Activated T-cell treated with anti-CD3 and anti-CD28 coated beads, Interleukin-2, amount 50 U/mL, for 4 hours (primary cell): ENCODE data around the gene RUNX1. TPM values are rescaled to one million over a fixed set of nuclear protein-coding genes. Genes with fewer than 3 reads are reported as not detected.

Experiments
- ATAC-seq, 2 donors: fragments of 200-7000 bp; cut with Tn5 transposase; one replicate each; pipeline ENCODE4 v1.10.0; 2021
- DNase-seq: peaks from one replicate; pipeline ENCODE4 v3.0.0-alpha.2; 2020
- H3K27me3 Mint-ChIP-seq: one replicate; pipeline ENCODE4 v1.8.0; 2021; ENCODE audit warnings: low read depth, mixed read lengths
- H3K36me3 Mint-ChIP-seq: one replicate; pipeline ENCODE4 v1.8.0; 2022; ENCODE audit warnings: mixed read lengths; ENCODE audit not compliant: insufficient read depth
- H3K4me1 Mint-ChIP-seq: one replicate; pipeline ENCODE4 v1.8.0; 2021; ENCODE audit warnings: low read depth, mixed read lengths
- H3K4me3 Mint-ChIP-seq: one replicate; pipeline ENCODE4 v1.8.0; 2021; ENCODE audit warnings: mild to moderate bottlenecking, moderate library complexity, mixed read lengths
- H3K9me3 Mint-ChIP-seq: one replicate; pipeline ENCODE4 v1.8.0; 2021; ENCODE audit warnings: mixed read lengths
- total RNA-seq, 3 donors: library from RNA; stranded (reverse); gene quantifications; one replicate each; pipeline ENCODE4 v1.2.1, GENCODE V29; 2021

The RUNX1 gene
- total RNA-seq, 3 donors from 2014 or later: 91.6 to 116 (median 99.9) TPM

DNA sequence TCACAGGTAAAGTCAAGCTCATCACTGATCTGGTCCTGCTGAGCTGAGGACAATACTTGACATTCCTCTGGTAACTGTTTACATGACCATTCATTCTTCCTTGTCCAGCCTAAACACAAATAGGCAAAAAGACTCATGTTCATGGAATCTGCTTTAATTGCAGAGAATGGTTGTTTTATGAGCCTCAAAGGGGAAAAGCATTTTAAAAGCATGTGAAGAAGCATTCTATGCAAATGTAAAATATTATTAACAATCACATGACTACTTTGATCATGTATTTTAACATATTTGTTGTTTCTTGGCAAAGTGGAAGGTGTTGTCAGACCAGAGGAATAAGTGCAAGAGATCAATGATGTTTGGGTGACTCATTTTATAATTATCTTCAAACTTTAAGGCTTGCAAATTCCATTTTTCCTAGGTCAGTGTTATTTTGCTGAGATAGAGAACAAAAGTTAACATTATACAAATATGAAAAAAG, 133.7 kb downstream of the RUNX1 start:
- H3K27me3 Mint-ChIP-seq: no peaks in the 10 kb centered on the region
- no peaks in the 10 kb centered on the region for H3K9me3 Mint-ChIP-seq
- DNase-seq (no peak), ATAC-seq (no peak)
- H3K36me3 Mint-ChIP-seq: peaks cover 40% of the 10 kb centered on the region
- H3K4me3 Mint-ChIP-seq: no peak overlapping the region
- H3K4me1 Mint-ChIP-seq: peaks cover 69% of the 10 kb centered on the region

DNA sequence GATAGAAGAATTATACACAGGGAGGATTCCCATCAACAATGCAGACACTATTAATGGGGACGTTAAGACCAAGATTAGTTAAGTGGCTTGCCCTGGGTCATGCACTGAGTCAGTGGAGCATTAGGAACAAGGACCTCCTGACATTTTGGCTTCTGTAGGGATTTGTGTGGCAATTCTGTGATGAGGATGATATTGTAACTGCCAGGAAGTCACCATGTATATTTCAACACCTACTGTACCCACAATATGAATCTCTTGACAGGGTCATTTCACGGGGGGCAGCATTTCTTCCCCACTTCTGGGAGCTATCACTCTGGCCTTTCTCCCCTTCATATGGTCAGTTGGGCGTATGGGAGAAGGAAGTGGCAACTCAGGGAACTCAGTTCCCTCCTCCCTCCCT, 134.9 kb downstream of the RUNX1 start:
- DNase-seq: no peak
- no peaks in the 10 kb centered on the region for H3K27me3 Mint-ChIP-seq
- no peak overlapping the region for H3K4me3 Mint-ChIP-seq
- ATAC-seq: no peak
- peaks cover 70% of the 10 kb centered on the region for H3K4me1 Mint-ChIP-seq
- H3K36me3 Mint-ChIP-seq: peaks cover 37% of the 10 kb centered on the region
- no peaks in the 10 kb centered on the region for H3K9me3 Mint-ChIP-seq

DNA sequence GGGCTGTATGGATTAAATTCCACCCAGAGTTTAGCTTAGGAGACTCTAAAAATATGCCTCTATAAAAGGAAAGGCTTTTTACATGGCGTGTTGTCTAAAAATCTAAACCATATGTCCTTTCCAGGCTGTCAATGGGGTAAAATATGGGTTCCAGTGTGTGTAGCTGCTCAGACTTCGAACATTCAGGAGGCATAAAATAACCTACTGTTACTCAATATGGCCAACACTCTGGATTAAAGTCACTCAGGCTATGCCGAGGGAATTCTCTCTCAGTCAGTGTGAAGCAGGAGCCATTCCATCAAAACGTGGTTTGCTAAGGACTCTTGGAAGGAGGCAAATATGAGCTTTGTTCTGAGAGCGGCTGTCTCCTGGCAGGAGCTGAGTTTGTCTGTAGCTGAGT, 135.3 kb downstream of the RUNX1 start:
- peaks cover 37% of the 10 kb centered on the region for H3K36me3 Mint-ChIP-seq
- no peaks in the 10 kb centered on the region for H3K27me3 Mint-ChIP-seq
- DNase-seq (no peak), ATAC-seq (no peak)
- peaks cover 73% of the 10 kb centered on the region for H3K4me1 Mint-ChIP-seq
- no peak overlapping the region for H3K4me3 Mint-ChIP-seq
- H3K9me3 Mint-ChIP-seq: no peaks in the 10 kb centered on the region

DNA sequence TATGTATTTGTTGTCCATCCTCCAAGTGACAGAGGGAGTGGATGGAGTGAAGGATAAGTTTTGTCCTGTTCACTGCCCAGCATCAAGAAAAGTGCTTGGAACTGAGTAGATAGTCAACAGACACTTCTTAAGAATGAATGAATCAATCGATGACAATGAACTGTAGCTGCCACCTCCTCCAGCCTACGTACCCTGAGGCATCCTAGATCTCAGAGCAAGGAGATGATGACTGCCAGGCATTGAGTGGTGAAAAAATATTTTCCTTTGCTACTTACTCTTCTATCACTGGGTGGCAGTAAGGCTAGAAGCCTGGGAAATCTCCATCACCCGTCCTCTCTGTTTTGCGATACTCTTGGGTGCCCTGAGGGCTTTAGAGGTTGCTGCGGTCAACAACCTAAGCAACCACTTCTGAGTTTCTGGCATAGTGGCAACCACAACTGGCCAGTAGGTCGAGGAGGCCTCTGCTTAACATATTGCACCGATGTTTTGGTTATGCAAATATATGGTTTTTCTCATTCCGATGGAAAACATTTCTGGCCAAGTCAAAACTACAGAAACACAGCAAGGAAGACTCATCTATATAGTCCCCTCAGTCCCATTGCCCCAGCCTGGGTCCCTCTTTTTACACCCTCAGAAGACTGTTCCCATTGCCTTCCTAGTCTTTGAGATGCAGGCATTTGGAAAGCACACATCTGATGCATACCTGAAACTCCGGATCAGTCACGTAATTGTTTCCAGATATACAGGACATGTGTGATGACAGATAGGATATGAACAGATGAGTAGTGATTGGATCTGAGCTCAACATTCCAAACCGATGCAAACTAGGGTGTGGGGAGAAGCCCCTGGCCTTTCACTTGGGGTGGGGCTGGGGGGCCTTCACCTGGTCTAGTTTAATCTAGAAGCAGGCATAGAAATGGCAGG, 136.8 kb downstream of the RUNX1 start:
- peaks cover 82% of the 10 kb centered on the region for H3K4me1 Mint-ChIP-seq
- no peak overlapping the region for H3K4me3 Mint-ChIP-seq
- H3K9me3 Mint-ChIP-seq: no peaks in the 10 kb centered on the region
- ATAC-seq: peak; percentile 21 to 30
- H3K27me3 Mint-ChIP-seq: no peaks in the 10 kb centered on the region
- no peak for DNase-seq
- peaks cover 37% of the 10 kb centered on the region for H3K36me3 Mint-ChIP-seq

DNA sequence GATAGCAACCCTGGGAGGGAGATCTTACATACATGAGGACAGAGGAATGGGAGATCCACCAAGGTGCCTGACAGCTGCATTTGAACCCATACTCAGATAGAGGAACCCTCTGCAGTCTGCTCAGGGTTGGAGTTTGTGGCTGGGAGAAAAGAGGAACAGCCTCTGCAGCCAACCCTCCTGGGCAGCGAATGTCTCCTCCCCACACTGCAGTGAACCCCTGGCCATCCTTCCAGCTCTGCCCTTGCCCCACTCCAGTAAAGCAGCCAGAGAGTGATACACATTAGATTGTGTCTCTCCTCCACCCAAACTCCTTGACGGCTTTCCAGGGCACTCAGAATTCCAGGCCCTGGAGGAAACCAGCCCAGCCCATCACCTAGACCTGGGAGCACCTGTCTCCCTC, 137.7 kb downstream of the RUNX1 start:
- H3K36me3 Mint-ChIP-seq: peaks cover 31% of the 10 kb centered on the region
- ATAC-seq (no peak), DNase-seq (no peak)
- peaks cover 83% of the 10 kb centered on the region for H3K4me1 Mint-ChIP-seq
- no peak overlapping the region for H3K4me3 Mint-ChIP-seq
- H3K27me3 Mint-ChIP-seq: no peaks in the 10 kb centered on the region
- no peaks in the 10 kb centered on the region for H3K9me3 Mint-ChIP-seq

DNA sequence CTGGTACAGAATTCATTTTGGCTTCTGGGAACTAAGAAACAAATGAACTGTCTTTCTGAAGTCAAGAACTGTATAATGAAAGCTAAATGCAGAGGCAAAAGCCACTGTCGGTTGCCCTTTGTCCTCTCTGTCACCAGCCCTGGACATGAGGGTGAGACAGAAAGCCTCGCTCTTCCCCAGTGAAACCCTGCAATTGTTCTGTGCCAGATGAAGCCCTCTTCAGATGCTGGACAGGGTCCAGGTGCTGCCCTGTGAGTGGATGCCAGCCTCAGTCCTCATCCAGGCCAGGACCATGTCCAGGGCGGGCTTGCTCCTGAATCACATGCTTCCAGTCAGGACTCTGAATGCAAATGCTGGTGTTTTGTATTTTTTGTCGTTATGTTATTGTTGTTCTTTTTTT, 138.7 kb downstream of the RUNX1 start:
- no peak for DNase-seq
- ATAC-seq: no peak
- no peaks in the 10 kb centered on the region for H3K9me3 Mint-ChIP-seq
- no peaks in the 10 kb centered on the region for H3K27me3 Mint-ChIP-seq
- peaks cover 24% of the 10 kb centered on the region for H3K36me3 Mint-ChIP-seq
- no peak overlapping the region for H3K4me3 Mint-ChIP-seq
- peaks cover 85% of the 10 kb centered on the region for H3K4me1 Mint-ChIP-seq

DNA sequence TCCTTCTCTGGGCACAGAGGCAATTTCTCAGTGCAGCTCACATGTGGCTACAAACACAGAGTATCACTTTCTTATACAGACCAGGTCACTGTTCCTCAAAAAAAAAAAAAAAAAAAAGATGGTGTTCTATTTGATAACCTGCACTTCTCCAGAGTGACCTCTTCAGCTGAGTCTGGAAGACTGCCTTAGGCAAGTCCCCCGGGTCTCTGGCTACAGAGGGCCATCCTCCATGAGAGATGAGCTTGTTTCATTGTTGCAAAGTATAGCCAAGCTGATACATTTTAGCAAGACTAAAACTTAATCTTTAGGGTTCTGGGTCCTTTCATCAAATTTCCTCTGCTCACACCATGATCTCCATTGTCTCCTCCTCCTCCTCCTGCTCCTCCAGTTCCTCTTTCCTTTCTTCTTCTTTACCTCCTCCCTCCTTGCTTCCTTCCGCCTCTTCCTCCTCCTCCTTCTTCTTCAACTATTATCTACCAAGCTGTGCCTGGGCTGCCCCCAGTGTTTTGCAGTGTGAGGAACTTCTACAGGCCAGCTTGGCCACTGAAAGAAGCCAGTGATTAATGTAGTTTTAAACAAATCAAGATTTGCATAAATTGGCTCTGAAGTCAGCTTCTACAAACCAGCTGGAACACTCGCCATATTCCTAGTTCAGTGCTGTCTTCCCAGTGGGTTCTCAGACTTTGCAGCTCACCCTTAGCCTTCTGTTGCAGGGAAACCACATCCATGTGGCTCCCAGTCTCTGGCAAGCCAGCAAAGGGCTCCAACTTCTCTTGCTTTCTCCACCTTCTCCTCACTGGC, 139.4 kb downstream of the RUNX1 start:
- Mint-ChIP-seq H3K27me3 (no peaks in the 10 kb centered on the region), H3K4me3 (no peak overlapping the region), H3K36me3 (peaks cover 17% of the 10 kb centered on the region), H3K4me1 (peaks cover 86% of the 10 kb centered on the region), H3K9me3 (no peaks in the 10 kb centered on the region)
- DNase-seq (no peak), ATAC-seq (no peak)

DNA sequence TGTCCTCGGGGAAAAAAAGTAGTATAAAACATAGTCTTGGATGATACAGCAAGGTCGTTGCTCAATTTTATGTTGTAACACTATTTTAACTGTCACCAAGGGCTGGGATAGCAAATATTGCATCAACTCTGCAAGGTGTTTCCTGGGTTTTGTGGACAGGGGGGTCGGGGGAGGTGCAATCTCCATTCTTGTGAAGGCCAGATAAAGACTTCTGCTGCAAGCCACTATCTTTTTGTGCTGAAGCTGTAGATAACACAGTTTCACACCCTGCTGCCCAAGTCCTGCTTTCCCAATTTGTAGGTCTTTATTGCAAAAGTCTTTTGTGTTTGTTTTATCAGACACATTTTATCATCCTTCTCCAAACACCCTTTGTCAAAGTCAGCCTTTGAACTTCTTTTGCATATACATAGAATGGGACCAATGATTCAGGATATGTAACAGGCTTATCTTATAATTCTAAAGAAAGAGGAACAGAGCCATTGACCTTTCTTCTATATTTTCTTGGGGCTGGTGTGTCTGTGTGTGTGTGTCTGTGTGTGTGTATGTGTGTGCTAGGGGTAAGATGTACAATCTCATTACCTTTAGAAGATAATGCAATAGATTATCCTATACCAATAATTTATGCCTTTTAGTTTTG, 140.6 kb downstream of the RUNX1 start:
- Mint-ChIP-seq H3K4me1 (peaks cover 80% of the 10 kb centered on the region), H3K27me3 (no peaks in the 10 kb centered on the region), H3K4me3 (no peak overlapping the region), H3K36me3 (peaks cover 12% of the 10 kb centered on the region), H3K9me3 (no peaks in the 10 kb centered on the region)
- no peak for ATAC-seq
- DNase-seq: no peak

DNA sequence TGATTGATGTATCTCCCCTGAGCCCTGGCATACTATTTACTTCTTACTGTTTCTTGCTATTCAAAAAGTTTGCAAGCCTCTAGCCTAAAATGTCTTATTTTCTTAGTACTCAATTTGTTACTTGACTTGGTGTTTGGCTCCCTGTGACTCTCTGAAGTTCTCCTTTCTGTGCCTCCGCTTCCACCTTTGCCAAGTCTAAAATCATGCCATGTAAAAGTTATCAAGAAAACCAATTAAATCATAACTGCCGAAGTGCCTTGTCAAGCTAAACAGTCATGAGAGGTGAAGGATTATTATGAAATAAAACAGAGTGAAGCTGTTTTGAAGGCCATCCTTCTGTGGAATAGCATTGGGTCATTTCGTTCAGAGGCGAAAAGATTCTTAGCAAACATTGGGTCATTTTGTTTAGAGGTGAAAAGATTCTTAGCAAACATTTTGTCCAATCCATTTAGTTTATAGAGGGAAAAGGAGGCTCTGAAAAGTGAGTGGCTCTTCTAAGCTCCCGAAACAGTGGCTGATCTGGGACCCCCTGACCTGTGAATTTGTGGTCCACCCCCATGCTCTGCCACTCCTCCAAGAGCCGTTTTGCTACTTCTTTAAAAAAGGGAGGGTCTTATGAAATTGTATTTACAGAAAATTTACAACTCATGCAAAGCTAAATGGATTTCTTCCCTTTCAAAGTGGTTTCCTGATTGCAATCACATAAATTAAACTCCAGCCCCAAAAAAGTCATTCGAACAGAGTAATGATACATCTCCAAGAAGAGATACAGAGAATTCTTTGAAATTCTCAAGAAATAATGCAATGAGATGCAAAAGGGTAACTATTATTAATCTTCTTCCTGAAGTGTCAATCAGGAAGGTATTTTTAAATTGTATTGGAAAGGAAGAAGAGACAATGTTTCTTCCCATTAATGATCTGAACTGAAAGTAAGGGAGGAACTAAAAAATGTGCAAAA, 141.4 kb downstream of the RUNX1 start:
- no peak for ATAC-seq
- Mint-ChIP-seq H3K4me1 (peaks cover 77% of the 10 kb centered on the region), H3K4me3 (no peak overlapping the region), H3K36me3 (peaks cover 12% of the 10 kb centered on the region), H3K27me3 (no peaks in the 10 kb centered on the region), H3K9me3 (no peaks in the 10 kb centered on the region)
- no peak for DNase-seq

DNA sequence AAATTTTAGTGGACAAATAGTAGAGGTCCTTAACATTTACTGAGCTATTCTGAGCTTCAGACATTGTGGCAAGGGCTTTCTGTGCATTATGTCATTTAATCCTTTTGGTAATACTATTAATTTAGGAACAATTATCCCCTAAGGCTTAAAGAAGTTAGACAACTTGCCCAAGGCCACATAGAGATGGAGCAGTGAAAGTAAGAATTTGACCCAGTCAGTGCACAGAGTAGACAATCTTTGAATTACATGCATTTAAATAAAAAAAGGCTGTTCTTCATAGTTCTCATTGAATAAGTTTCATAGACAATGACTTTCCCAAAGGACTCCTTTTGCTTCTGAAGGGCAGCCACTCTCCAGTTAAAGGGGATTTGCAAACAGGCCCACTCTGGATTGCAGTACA, 142.7 kb downstream of the RUNX1 start:
- DNase-seq: no peak
- Mint-ChIP-seq H3K36me3 (peaks cover 6% of the 10 kb centered on the region), H3K27me3 (no peaks in the 10 kb centered on the region), H3K4me3 (no peak overlapping the region), H3K9me3 (no peaks in the 10 kb centered on the region), H3K4me1 (peaks cover 67% of the 10 kb centered on the region)
- ATAC-seq: no peak

DNA sequence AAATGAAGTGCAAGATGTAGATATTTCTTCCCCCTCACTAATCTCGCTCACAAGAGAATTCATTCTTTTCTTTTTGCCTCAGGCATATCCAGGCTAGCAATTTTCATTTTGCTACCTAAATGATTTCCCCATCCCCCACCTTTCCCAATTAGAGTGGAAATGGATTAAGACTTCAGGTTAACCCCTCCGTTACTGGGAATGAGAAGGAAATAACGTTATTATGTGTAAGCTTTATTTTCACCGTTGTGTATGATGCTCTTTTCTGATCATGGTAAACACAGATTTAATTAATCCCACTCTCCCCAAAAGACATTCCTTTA, 143.9 kb downstream of the RUNX1 start:
- peaks cover 5% of the 10 kb centered on the region for H3K36me3 Mint-ChIP-seq
- no peaks in the 10 kb centered on the region for H3K9me3 Mint-ChIP-seq
- DNase-seq (no peak), ATAC-seq (no peak)
- H3K4me1 Mint-ChIP-seq: peaks cover 60% of the 10 kb centered on the region
- no peak overlapping the region for H3K4me3 Mint-ChIP-seq
- no peaks in the 10 kb centered on the region for H3K27me3 Mint-ChIP-seq

DNA sequence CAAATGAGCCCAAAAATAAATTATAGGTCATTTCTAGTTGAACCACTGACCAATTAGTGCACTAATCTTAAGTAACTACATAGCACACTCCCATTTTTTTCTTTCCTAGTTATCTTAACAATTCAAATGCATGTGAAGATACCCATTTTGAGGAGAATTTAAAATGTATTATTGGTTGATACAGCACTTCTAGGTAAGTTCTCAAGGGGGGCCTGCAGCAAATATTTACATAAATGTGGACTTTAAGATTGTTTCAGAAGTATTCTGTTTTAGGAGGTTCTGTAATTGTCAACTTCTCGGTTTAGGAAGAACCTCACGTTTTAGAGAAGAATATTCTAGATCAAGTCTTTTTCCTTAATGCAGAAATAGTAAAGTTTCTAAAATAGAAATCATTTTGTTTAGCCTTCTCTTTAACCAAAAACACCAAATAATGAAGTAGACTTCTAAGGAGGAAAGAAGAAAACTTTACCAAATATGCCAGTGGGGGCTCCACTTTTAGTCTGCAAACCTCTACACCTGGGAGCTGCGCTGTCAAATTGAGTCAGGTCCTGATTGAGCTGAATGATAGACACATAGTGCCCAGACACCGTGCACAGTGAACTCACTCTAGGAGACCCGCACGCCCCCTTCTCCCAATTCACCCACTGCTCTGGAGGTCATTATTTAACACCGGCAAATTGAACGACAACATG, 144.4 kb downstream of the RUNX1 start:
- Mint-ChIP-seq H3K27me3 (no peaks in the 10 kb centered on the region), H3K4me1 (peaks cover 55% of the 10 kb centered on the region), H3K36me3 (peaks cover 3% of the 10 kb centered on the region), H3K4me3 (no peak overlapping the region), H3K9me3 (no peaks in the 10 kb centered on the region)
- no peak for ATAC-seq
- no peak for DNase-seq

DNA sequence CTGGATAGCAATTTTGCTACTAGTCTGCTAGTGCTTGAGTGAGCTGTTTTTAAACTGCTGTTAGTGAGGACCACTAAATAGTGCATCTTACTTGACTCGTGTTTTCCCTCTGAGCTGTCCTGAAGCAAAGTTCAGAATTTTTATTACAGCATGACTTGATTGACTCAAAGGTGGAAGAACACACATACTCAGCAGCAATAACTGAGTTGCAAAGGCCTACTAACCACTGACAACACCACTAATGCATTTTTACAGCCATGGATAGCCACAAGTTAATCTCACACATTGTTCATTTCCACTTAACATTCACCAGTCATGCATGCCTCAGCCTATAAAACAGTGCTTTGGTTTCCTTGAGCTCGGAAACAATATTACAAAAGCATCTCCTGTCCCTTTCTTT, 148.7 kb downstream of the RUNX1 start:
- no peak overlapping the region for H3K4me3 Mint-ChIP-seq
- H3K9me3 Mint-ChIP-seq: peaks cover 4% of the 10 kb centered on the region
- H3K36me3 Mint-ChIP-seq: peaks cover 20% of the 10 kb centered on the region
- peak in 1 of 2 donors; percentile 62 for ATAC-seq
- H3K27me3 Mint-ChIP-seq: no peaks in the 10 kb centered on the region
- H3K4me1 Mint-ChIP-seq: peaks cover 47% of the 10 kb centered on the region
- DNase-seq: no peak
